KMS-11 (cell line): Measurements from ENCODE around the gene MPRIP.

ENCODE experiments used
- H2AFZ ChIP-seq: fragments of 200-600 bp; sonication (generic); 2 replicates; pipeline ENCODE4 v1.6.1; 2016; ENCODE audit warnings: antibody characterized with exemption, mixed run types, low read depth
- H3K27ac ChIP-seq: fragments of 200-600 bp; sonication (generic); 2 replicates; pipeline ENCODE4 v1.6.1; 2016; ENCODE audit warnings: mild to moderate bottlenecking, mixed run types
- H3K27me3 ChIP-seq: fragments of 200-600 bp; sonication (generic); 2 replicates; pipeline ENCODE4 v1.6.1; 2017; ENCODE audit warnings: mild to moderate bottlenecking, low read depth, mixed run types, moderate library complexity; ENCODE audit not compliant: insufficient read depth
- H3K36me3 ChIP-seq: fragments of 200-600 bp; sonication (generic); 2 replicates; pipeline ENCODE4 v1.6.1; 2017; ENCODE audit warnings: mild to moderate bottlenecking, mixed run types; ENCODE audit not compliant: insufficient read depth
- H3K4me1 ChIP-seq: fragments of 200-600 bp; sonication (generic); 2 replicates; pipeline ENCODE4 v1.6.1; 2016; ENCODE audit warnings: mild to moderate bottlenecking, low read depth, mixed run types; ENCODE audit not compliant: poor library complexity, severe bottlenecking
- H3K4me2 ChIP-seq: fragments of 200-600 bp; sonication (generic); 2 replicates; pipeline ENCODE4 v1.7.0; 2016; ENCODE audit warnings: mild to moderate bottlenecking, mixed run types
- H3K4me3 ChIP-seq: fragments of 200-600 bp; sonication (generic); IDR thresholded peaks from 2 replicates; pipeline ENCODE4 v1.6.1; 2017; ENCODE audit warnings: low read depth, low read length, mixed read lengths; ENCODE audit not compliant: insufficient read depth
- H3K79me2 ChIP-seq: fragments of 200-600 bp; sonication (generic); 2 replicates; pipeline ENCODE4 v1.6.1; 2016; ENCODE audit warnings: low read depth, mixed run types; ENCODE audit not compliant: insufficient read depth
- H3K9ac ChIP-seq: fragments of 200-600 bp; sonication (generic); 2 replicates; pipeline ENCODE4 v1.6.1; 2016; ENCODE audit warnings: mild to moderate bottlenecking, mixed run types
- H4K20me1 ChIP-seq: fragments of 200-600 bp; sonication (generic); 2 replicates; pipeline ENCODE4 v1.6.1; 2016; ENCODE audit warnings: mild to moderate bottlenecking, mixed run types; ENCODE audit not compliant: insufficient read depth
- TF ChIP-seq, protein P1 (sequence below): fragments of 200-600 bp; sonication (generic); conservative IDR thresholded peaks from 2 replicates; pipeline ENCODE4 v1.6.1; 2017; ENCODE audit warnings: low read depth, mild to moderate bottlenecking, antibody characterized with exemption, low read length, moderate library complexity, mixed read lengths

MPRIP gene

DNA sequence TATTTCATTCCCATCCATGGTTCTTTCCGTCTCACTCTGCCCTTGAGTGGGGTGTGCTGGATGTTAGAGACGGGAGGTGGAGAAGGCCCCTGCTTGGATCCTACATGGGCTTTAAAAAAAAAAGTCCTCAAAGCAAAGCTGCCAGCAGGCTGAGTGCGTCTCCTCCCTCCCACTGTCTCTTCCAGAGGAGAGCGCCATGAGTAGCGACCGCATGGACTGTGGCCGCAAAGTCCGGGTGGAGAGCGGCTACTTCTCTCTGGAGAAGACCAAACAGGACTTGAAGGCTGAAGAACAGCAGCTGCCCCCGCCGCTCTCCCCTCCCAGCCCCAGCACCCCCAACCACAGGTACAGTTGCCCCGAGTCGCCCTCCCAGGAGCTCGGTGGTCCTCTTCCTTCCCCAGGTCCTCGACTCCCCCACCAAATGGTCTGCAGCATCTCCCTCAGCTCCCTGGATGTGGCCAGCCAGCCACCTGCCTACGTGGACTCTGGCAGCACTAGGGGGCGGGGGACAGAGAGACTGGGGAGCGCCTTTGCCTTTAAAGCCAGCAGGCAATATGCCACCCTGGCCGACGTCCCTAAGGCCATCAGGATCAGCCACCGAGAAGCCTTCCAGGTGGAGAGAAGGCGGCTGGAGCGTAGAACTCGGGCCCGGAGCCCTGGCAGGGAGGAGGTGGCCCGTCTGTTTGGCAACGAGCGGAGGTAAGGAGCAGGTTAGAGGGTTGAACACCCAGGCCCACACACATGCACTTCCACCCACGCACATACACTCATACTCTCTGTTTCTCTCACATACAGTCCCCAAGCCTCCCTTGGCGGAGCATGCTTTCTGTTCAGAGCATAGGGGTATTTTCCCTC is 95.7 kb downstream of the MPRIP start:
- no peak overlapping the region for H3K9ac ChIP-seq
- no peaks in the 10 kb centered on the region for H4K20me1 ChIP-seq
- no peaks in the 10 kb centered on the region for H3K36me3 ChIP-seq
- no peaks in the 10 kb centered on the region for H3K79me2 ChIP-seq
- H3K27ac ChIP-seq = no peak overlapping the region
- peaks cover 9% of the 10 kb centered on the region for H3K4me1 ChIP-seq
- TF ChIP-seq, protein P1, sequence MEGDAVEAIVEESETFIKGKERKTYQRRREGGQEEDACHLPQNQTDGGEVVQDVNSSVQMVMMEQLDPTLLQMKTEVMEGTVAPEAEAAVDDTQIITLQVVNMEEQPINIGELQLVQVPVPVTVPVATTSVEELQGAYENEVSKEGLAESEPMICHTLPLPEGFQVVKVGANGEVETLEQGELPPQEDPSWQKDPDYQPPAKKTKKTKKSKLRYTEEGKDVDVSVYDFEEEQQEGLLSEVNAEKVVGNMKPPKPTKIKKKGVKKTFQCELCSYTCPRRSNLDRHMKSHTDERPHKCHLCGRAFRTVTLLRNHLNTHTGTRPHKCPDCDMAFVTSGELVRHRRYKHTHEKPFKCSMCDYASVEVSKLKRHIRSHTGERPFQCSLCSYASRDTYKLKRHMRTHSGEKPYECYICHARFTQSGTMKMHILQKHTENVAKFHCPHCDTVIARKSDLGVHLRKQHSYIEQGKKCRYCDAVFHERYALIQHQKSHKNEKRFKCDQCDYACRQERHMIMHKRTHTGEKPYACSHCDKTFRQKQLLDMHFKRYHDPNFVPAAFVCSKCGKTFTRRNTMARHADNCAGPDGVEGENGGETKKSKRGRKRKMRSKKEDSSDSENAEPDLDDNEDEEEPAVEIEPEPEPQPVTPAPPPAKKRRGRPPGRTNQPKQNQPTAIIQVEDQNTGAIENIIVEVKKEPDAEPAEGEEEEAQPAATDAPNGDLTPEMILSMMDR = no peak
- no peak overlapping the region for H3K4me2 ChIP-seq
- no peak overlapping the region for H3K4me3 ChIP-seq
- H2AFZ ChIP-seq = no peak overlapping the region
- no peaks in the 10 kb centered on the region for H3K27me3 ChIP-seq

DNA sequence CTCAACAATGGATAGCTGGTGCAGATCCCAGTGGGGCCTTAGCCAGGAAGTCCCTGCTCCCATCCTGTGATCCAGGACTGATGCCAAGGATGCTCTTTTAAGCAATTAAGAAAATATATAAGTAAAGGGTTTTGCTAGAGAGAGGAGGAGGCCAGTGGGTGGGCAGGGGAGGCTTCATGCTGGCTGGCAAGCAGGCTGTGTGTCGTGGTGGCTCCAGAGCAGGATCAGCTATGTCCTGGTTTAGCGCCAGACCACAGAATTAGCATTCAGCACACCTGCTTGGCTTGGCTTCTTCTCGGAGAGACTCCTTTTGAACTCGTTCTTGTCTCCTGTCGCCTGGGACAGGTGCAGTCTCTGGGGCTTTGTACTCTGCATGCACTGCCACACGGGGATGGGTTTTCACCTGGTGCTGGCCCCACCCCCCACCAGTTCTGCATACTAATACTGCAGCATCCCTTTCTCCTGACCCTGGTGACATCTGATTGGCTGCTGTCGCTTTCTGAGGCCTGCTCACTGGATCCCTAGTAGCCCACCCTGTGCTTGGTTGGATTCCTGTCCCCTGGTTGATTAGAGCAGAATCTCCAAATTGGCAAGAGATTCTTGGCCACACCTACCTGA is 97.8 kb downstream of the MPRIP start:
- Histone ChIP-seq H3K4me3 (no peak overlapping the region), H3K79me2 (no peaks in the 10 kb centered on the region), H2AFZ (no peak overlapping the region), H3K27me3 (no peaks in the 10 kb centered on the region), H3K4me2 (no peak overlapping the region), H3K9ac (no peak overlapping the region), H3K4me1 (peaks cover 9% of the 10 kb centered on the region), H3K27ac (no peak overlapping the region), H4K20me1 (no peaks in the 10 kb centered on the region), H3K36me3 (no peaks in the 10 kb centered on the region)
- TF ChIP-seq, protein P1 = no peak

DNA sequence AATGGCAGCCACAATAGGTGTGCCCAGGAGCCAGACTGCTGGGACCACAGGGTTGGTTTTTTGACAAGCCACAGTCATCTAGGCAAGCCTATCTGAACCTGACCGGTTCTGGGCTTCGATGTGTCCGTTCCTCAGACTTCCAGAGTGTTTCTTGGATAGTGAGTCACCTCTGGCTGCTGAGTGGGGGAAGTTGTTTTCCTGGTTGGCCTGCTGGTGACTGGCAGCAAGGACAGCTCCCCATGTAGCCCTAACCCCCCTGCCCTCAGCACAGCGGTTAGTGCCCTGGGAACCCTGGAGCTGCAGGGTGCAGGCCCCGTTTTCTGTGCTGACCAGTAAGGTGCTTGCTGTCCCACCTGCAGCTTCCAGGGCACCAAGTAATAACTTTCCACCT is 98.3 kb downstream of the MPRIP start:
- Histone ChIP-seq H4K20me1 (no peaks in the 10 kb centered on the region), H3K4me3 (no peak overlapping the region), H3K4me1 (peaks cover 9% of the 10 kb centered on the region), H3K36me3 (no peaks in the 10 kb centered on the region), H3K9ac (no peak overlapping the region), H3K27me3 (no peaks in the 10 kb centered on the region), H3K79me2 (no peaks in the 10 kb centered on the region), H3K4me2 (no peak overlapping the region), H2AFZ (no peak overlapping the region), H3K27ac (no peak overlapping the region)
- TF ChIP-seq, protein P1 = no peak

DNA sequence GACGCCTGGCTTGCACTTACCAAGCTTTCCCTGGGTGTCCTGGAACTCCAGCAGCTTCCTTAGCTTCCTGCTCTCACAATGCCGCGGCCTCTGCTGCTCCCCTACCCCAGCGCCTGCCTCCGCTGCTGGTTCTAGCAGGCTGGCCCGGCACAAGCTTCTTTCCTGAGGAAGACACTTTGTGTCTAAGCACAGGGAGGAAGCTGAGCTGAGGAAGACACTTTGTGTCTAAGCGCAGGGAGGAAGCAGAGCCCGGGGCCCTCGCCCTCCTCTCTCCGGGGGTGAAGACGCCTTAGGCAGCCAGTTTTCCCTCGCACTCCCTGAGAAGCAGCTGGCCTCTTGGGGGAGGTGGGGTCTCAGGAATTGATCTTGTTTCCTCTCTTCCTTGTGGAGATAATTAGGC is 99.0 kb downstream of the MPRIP start:
- TF ChIP-seq, protein P1 = no peak
- Histone ChIP-seq H3K9ac (no peak overlapping the region), H3K79me2 (no peaks in the 10 kb centered on the region), H3K36me3 (no peaks in the 10 kb centered on the region), H2AFZ (no peak overlapping the region), H3K4me2 (no peak overlapping the region), H4K20me1 (no peaks in the 10 kb centered on the region), H3K27me3 (no peaks in the 10 kb centered on the region), H3K4me1 (peaks cover 9% of the 10 kb centered on the region), H3K4me3 (no peak overlapping the region), H3K27ac (no peak overlapping the region)
